SIG-M5 treated with dmso at 0.1 percent for 504 hours (cell line): ENCODE measurements around the gene ADCY2.

Experiments used
- DNase-seq: peaks from one replicate; lab custom pipeline; 2025; ENCODE audit not compliant: unreplicated experiment; lab: John Stamatoyannopoulos, UW

Gene ADCY2

GRCh38 chr5:7717691-7718090 is 321.8 kb downstream of the ADCY2 start:
- no peak for DNase-seq

DNA sequence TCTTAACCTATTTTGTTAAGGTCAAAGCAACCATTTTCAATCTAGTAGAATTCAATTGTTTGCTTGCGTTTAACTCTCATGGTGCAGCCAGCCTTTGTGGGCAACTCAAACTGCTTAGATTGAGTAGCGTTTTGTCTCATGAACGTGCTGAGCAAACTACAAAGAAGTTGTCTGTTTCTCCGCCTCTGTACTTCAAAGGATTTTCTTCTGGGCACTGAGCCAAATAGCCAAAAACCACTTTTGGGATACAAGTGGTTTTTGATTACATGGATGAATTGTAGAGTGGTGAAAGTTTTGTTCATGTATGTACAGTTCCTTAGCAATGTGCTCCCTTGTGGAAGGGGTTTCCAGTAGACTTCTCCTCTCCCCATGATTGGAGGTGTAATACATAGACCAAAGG is 332.1 kb downstream of the ADCY2 start:
- no peak for DNase-seq

DNA sequence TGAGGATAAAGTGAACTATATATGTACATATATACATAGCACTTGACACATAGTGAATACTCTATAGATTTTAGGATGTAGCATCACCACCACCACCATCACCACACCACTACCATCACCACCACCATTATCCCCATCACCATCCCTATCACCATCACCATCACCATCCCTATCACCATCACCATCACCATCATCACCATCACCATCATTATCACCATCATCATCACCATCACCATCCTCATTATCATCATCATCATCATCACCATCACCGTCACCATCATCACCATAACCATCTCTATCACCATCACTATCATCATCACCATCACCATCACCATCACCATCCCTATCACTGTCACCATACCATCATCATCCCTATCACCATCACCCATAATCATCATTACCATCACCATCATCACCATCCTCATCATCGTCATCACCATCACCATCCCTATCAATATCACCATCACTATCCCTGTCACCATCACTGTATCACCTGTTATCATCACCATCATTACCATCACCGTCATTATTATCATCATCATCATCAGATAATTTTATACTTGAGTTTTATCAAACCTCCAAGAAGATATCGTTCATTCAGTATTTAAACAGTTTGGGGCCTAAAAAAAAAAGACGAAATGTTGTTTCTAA is 345.6 kb downstream of the ADCY2 start:
- DNase-seq: no peak

DNA sequence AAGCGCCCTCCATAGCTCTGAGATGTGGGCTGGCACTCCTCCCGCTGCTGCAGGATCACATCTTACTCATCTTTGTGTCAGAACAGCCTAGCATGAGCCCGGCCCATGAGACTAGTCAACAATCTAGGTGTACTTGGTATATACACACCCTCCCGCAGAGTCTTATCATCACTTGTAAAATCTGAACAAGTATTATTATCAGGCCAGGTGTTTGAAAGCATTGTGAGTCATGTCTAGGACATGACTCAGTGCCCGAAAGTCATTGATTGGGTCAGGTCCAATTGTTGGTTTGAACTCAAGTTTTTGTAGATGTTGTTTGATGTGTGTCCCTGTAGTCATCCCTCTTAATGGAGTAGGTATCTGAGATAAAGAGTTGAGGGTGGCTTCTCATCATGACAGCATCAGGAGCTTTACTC is 346.3 kb downstream of the ADCY2 start:
- no peak for DNase-seq

- peak; percentile 41 for DNase-seq
Observed at GRCh38 chr5:7745882-7746610, 350.1 kb downstream of the ADCY2 start.

- no peak for DNase-seq
Observed at GRCh38 chr5:7747728-7748127, 351.8 kb downstream of the ADCY2 start.

DNA sequence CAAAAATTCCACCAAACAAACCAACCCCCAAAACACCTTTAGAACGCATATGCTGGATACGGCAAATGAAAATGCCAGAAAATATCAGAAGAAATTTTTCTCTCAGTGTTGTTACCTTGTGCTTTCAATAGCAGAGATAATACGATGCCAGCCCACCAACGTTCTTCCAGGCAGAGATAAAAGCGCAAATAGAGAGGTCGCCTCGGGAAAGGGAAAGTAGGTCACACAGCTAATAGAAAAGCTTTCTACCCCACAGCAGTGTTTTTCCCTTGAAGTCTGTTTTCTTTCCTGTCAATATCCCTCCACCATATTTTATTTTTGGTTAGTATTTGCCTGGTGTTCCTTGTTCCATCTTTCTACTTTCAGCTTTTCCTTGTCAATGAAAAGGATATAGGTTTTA is 353.7 kb downstream of the ADCY2 start:
- DNase-seq: no peak

GRCh38 chr5:7751874-7752273 is 355.9 kb downstream of the ADCY2 start:
- no peak for DNase-seq

DNA sequence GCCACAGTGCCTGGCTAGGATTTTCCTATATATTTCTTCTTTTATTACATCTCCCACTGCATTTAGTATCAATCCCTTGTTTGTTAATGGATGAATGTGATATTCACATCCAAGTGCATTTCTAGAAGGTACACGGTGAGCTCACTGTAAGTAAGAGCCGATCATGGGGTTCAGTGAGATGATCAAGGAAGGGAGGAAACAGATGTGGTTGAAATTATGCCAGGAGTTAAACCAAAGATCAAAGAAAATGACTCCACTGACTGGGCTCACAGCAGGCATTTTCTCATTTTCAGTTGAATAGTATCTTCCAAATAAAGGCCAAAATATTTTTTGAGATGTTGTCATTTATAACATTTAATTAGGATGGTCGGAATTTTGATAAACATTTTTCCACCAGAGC is 357.2 kb downstream of the ADCY2 start:
- no peak for DNase-seq

GRCh38 chr5:7753596-7753995 is 357.7 kb downstream of the ADCY2 start:
- peak; percentile 32 for DNase-seq

GRCh38 chr5:7754490-7754889 is 358.6 kb downstream of the ADCY2 start:
- DNase-seq: no peak

- DNase-seq: peak; percentile 66
Observed at GRCh38 chr5:7754997-7755596, 359.2 kb downstream of the ADCY2 start.

DNA sequence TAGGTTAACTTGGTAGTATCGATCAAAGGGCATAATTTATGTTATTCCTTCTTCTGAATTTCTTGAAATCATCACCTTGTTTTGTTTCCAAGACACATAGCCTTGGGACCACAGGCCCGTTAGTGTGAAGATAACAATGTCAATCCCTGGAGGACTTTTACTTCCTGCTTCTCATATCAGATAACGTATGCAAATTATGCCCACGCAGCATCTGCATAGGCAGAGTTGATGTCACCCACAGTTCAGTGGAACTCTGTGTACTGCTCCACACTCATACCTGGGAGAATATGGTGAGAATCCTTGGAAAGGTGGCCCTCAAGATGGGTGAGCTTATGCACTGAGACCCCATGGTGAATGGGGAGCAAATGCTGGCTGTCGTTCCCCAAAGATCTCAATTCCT is 360.0 kb downstream of the ADCY2 start:
- no peak for DNase-seq

DNA sequence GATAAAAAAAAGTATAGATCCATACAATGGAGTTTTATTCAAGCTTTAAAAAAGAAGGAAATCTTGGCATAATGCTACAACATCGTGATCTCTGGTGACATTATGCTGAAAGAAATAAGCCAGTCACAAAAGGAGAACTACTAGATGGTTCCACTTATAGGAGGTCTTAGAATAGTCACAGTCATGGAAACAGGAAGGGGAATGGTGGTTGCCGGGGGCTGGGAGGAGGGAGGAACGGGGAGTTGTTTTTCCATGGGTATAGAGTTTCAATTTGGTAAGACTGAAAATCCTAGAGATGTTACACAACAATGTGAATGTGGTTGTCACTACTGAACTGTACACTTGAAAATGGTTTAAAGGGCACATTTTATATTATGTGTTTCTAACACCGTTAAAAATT is 360.5 kb downstream of the ADCY2 start:
- DNase-seq: peak; percentile 53

DNA sequence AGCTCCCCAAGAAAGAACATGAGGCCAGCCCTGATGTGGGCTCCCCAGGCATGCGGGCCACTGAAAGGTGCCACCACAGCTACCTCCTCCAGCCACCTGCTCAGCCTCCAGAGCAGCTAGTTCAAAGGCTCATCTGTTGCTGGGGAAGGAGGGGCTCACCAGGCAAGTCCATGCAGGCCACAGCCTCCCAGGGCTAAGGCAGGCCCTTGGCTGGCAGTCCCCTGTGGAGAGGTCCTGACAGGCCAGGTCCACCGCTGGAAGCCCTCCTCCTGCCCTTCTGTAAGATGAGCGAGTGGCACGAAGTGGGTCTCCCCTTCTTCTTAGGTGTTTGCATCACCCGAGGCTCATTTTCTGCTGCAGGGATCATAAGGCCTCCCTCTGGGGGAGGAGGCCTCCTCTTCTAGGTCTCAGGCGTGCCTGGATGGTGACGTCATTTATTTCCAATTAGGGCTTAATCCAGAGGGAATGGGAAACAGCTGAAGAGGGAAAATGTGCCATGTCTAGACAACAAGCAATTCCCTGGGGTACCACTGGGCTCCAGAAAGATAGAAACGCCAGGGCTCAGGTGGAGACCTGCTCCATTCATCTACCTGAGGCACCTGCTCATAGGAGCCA is 363.4 kb downstream of the ADCY2 start:
- DNase-seq: no peak

DNA sequence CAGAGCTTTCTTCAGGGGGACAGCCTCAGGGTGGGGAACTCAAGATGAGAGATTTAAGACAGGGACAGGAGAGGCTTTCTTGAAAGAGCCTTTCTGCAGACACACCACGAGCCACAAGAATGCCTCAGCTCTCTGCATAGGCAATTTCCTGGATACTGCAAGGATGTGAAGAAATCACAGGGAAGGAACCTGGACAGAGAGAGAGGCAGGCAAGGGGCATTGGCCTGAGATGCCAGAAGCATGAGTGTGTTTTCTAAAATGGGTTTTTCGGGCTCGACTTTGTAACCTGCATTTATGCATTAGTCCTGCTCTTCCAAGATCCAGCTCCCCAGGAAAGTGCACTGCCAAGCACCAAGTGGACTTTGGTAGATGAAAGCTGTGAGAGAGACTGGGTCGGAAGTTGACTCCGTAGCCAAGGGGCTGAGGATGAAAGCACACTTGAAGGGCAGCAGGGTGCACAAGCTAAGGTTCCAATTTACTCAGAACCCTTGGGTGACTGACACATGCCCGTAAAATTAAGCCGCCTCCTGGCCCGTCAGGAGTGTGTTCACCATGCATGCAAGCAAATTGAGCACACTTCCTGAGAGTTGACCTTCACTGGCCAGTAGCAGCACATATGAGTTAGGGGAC is 364.1 kb downstream of the ADCY2 start:
- no peak for DNase-seq

DNA sequence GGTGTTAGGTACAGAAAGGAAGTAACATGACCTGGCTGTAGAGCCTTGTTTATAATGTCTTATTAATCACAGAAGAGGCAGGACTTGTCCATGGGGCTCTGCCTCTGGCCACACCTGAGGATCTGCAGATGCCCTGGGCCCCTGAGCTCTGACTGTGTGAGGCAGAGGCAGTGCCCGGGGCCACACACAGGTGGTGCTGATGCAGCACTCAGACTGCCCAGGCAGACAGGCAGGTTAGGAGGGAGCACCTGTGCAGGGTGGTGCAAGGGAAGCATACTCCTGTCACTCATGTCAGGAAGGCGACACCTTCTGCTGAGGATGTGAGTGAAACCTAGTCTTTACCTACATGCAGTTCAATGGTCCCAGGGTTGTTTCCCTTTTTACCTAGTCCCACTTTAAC is 366.3 kb downstream of the ADCY2 start:
- DNase-seq: no peak

- no peak for DNase-seq
Observed at GRCh38 chr5:7763621-7764072, 367.7 kb downstream of the ADCY2 start.

GRCh38 chr5:7764452-7764851 is 368.5 kb downstream of the ADCY2 start:
- no peak for DNase-seq

- no peak for DNase-seq
Observed at GRCh38 chr5:7770436-7770835, 374.5 kb downstream of the ADCY2 start.

DNA sequence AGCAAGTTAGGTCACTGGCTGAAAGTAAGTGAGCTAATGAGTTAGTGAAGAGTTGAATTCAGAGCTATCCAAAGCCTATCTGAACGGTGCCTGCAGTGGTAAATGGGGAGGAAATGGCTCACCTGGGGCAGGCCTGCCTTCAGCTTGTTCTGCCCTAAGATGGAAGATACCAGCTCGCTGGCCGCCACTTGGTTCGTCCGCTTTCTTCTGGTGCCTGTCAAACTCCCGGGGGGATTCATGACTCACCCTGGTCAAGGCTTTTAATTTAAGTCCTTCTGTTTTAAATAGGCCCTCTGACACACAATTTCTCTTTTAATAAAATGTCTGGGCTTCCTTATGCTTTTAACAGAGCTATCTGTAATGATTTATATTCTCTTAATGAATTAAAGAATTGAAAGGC is 376.2 kb downstream of the ADCY2 start:
- DNase-seq: no peak
